GM12878 (cell line): ENCODE data around the gene ABCC1.

Source experiments
- ASH2L ChIP-seq: fragments of 300-600, 200-600 bp; sonication (generic); IDR thresholded peaks from 2 replicates; pipeline ENCODE4 v1.6.1; 2017; ENCODE audit warnings: low read depth, mild to moderate bottlenecking, borderline replicate concordance
- KAT2A ChIP-seq: conservative IDR thresholded peaks from 2 replicates; pipeline ENCODE4 v1.6.1; 2011; ENCODE audit warnings: low read depth, low read length; ENCODE audit not compliant: control insufficient read depth
- LARP7 ChIP-seq: fragments of 450-650 bp; IDR thresholded peaks from 2 replicates; pipeline ENCODE4 v1.6.1; 2017; ENCODE audit warnings: mild to moderate bottlenecking
- MEF2A ChIP-seq: IDR thresholded peaks from 2 replicates; pipeline ENCODE4 v1.6.1; 2011; ENCODE audit warnings: low read depth, mild to moderate bottlenecking, low read length, moderate library complexity; ENCODE audit not compliant: insufficient read depth
- NR2C1 ChIP-seq: fragments of 450-650 bp; IDR thresholded peaks from 2 replicates; pipeline ENCODE4 v1.6.1; 2017; ENCODE audit warnings: antibody characterized with exemption, mild to moderate bottlenecking, moderate library complexity
- PAX8 ChIP-seq: fragments of 450-650 bp; IDR thresholded peaks from 2 replicates; pipeline ENCODE4 v1.6.1; 2017; ENCODE audit warnings: mild to moderate bottlenecking, moderate library complexity
- POLR2AphosphoS5 ChIP-seq: IDR thresholded peaks from 2 replicates; pipeline ENCODE4 v1.6.1; 2011; ENCODE audit warnings: mild to moderate bottlenecking, low read length, inconsistent platforms
- POU2F2 ChIP-seq: IDR thresholded peaks from 3 replicates; pipeline ENCODE4 v1.6.1; 2011; ENCODE audit warnings: low read depth, mild to moderate bottlenecking, low read length, borderline replicate concordance
- SIN3A ChIP-seq: IDR thresholded peaks from 2 replicates; pipeline ENCODE4 v1.6.1; 2012; ENCODE audit warnings: low read depth, low read length, improper control_type of control experiment
- TAF1 ChIP-seq: IDR thresholded peaks from 2 replicates; pipeline ENCODE4 v1.6.1; 2011; ENCODE audit warnings: mild to moderate bottlenecking, low read depth, low read length, borderline replicate concordance
- TF ChIP-seq, protein P1 (sequence below): IDR thresholded peaks from 2 replicates; pipeline ENCODE4 v1.6.1; 2012; ENCODE audit warnings: low read length, inconsistent platforms

DNA sequence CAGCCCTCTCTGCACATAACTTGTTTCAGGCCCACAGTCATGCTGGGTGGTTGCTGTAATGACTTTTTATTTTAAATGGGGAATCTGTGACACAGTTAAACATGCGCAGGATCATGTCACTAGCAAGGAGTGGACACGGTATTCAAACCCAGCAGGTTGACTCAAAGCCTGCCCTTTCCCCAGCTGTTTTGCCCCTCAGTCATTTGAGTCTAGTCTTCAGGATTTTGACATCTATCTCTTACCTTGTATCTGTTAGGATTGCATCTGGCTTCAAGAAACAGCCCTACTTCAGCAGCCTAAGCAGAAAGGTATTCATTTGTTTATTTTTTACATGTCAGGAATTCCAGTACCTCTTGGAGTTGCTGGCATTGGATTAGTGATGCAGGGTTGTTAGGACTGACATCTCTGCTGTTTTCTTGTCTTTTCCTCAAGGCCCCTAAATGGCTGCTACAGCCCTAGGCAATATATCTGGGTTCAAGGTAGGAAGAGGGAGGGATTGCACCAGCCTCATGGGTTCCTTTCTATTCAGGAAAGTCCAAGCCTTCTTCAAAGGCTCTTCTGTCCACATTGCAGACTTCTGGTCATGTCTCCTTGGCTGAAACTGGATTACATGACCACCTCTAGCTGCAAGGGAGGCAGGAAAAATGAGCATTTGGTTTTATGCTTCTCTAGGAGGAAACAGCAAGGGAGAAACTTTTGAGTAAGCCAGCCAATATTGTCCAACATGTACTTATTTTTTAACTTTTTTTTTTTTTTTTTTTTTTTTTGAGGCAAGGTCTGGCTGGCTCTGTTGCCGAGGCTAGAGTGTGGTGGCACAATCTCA, 22.8 kb downstream of the ABCC1 start:
- TF ChIP-seq MEF2A, result no peak
- no peak for TF ChIP-seq ASH2L
- TF ChIP-seq, protein P1, sequence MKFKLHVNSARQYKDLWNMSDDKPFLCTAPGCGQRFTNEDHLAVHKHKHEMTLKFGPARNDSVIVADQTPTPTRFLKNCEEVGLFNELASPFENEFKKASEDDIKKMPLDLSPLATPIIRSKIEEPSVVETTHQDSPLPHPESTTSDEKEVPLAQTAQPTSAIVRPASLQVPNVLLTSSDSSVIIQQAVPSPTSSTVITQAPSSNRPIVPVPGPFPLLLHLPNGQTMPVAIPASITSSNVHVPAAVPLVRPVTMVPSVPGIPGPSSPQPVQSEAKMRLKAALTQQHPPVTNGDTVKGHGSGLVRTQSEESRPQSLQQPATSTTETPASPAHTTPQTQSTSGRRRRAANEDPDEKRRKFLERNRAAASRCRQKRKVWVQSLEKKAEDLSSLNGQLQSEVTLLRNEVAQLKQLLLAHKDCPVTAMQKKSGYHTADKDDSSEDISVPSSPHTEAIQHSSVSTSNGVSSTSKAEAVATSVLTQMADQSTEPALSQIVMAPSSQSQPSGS, result no peak
- no peak for TF ChIP-seq TAF1
- no peak for TF ChIP-seq SIN3A
- TF ChIP-seq POLR2AphosphoS5, result no peak
- no peak for TF ChIP-seq LARP7
- no peak for TF ChIP-seq POU2F2
- no peak for TF ChIP-seq NR2C1
- no peak for TF ChIP-seq PAX8
- TF ChIP-seq KAT2A, result no peak
